SK-N-SH (cell line): ENCODE results near the gene TP53BP2. TPM values are rescaled to one million over a fixed set of nuclear protein-coding genes. Genes with fewer than 3 reads are reported as not detected.
A peak's percentile ranks its signal among the peaks of the same experiment; 100 is the strongest.

Experiments used
- CTCF ChIA-PET: fragments of 300-600, 350-600 bp; formaldehyde crosslinking; extraction: SDS; loops from one replicate; lab custom pipeline; 2021; lab: Yijun Ruan, JAX
- POLR2A ChIA-PET: fragments of 350-600 bp; sonication (Branson Sonifier 250); formaldehyde crosslinking; extraction: SDS; loops from one replicate; lab custom pipeline; 2020; ENCODE audit warnings: antibody characterized with exemption, inconsistent platforms; lab: Yijun Ruan, JAX
- DNase-seq: peaks from one replicate; pipeline ENCODE4 v3.0.0; 2012
- H2AFZ ChIP-seq: fragments of 200-600 bp; sonication (generic); 2 replicates; pipeline ENCODE4 v1.8.1; 2016; ENCODE audit warnings: antibody characterized with exemption, mild to moderate bottlenecking, low read depth
- H3F3A ChIP-seq: fragments of 200-600 bp; sonication (generic); replicated peaks from 2 replicates; pipeline ENCODE3; 2016; ENCODE audit warnings: antibody characterized with exemption, mild to moderate bottlenecking; ENCODE audit not compliant: insufficient read depth
- H3K27ac ChIP-seq, 2 experiments: fragments of 200-500 bp in 1 of 2; fragments of 200-600 bp in 1 of 2; sonication (Bioruptor generic) in 1 of 2; sonication (generic), shearing (Covaris generic) in 1 of 2; 2 replicates each; pipeline versions ENCODE4 v1.5.1 to v1.6.1; 2014 to 2016; ENCODE audit warnings: low read depth in 2 of 2, inconsistent platforms in 1 of 2, low read length in 1 of 2, mild to moderate bottlenecking in 1 of 2, mixed read lengths in 1 of 2
- H3K27me3 ChIP-seq: fragments of 200-600 bp; sonication (generic), shearing (Covaris generic); 2 replicates; pipeline ENCODE4 v1.6.1; 2016; ENCODE audit warnings: mixed run types; ENCODE audit not compliant: insufficient read depth
- H3K36me3 ChIP-seq, 2 experiments: fragments of 200-500 bp in 1 of 2; fragments of 200-600 bp in 1 of 2; sonication (Bioruptor generic) in 1 of 2; sonication (generic) in 1 of 2; replicated peaks in 1 of 2; 2 replicates each; pipeline versions ENCODE3 to v1.5.1; 2014 to 2016; ENCODE audit warnings: low read length in 1 of 2, mild to moderate bottlenecking in 1 of 2; ENCODE audit not compliant: insufficient read depth in 2 of 2, control insufficient read depth in 1 of 2
- H3K4me1 ChIP-seq, 2 experiments: fragments of 200-500 bp in 1 of 2; fragments of 200-600 bp in 1 of 2; sonication (Bioruptor generic) in 1 of 2; sonication (generic), shearing (Covaris generic) in 1 of 2; 2 replicates each; pipeline versions ENCODE4 v1.5.1 to v1.6.1; 2014 to 2016; ENCODE audit warnings: low read depth in 1 of 2, low read length in 1 of 2, mixed run types in 1 of 2; ENCODE audit not compliant: insufficient read depth in 2 of 2, control insufficient read depth in 1 of 2
- H3K4me2 ChIP-seq: fragments of 200-600 bp; sonication (generic), shearing (Covaris generic); 2 replicates; pipeline ENCODE4 v1.6.1; 2017; ENCODE audit warnings: mixed run types
- H3K4me3 ChIP-seq, 2 experiments: fragments of 200-500 bp in 1 of 2; fragments of 200-600 bp in 1 of 2; sonication (Bioruptor generic) in 1 of 2; sonication (generic), shearing (Covaris generic) in 1 of 2; 2 replicates each; pipeline versions ENCODE4 v1.5.1 to v1.8.1; 2014 to 2016; ENCODE audit warnings: low read depth in 2 of 2, inconsistent platforms in 1 of 2, low read length in 1 of 2, mild to moderate bottlenecking in 1 of 2, mixed read lengths in 1 of 2, moderate library complexity in 1 of 2
- H3K79me2 ChIP-seq: fragments of 200-600 bp; sonication (generic); 2 replicates; pipeline ENCODE4 v1.8.1; 2017; ENCODE audit warnings: mild to moderate bottlenecking; ENCODE audit not compliant: insufficient read depth
- H3K9ac ChIP-seq: fragments of 200-600 bp; sonication (generic); 2 replicates; pipeline ENCODE4 v1.6.1; 2017; ENCODE audit warnings: mixed run types
- H3K9me2 ChIP-seq: fragments of 200-600 bp; sonication (generic); 2 replicates; pipeline ENCODE4 v1.6.1; 2017; ENCODE audit warnings: mixed run types
- H3K9me3 ChIP-seq: fragments of 200-600 bp; sonication (generic); 2 replicates; pipeline ENCODE4 v1.6.1; 2017; ENCODE audit warnings: mixed run types, mild to moderate bottlenecking, moderate library complexity
- H4K20me1 ChIP-seq: fragments of 200-600 bp; sonication (generic); 2 replicates; pipeline ENCODE4 v1.6.1; 2017; ENCODE audit warnings: mild to moderate bottlenecking, mixed run types; ENCODE audit not compliant: insufficient read depth
- EP300 ChIP-seq, 2 experiments: IDR thresholded peaks; 2 replicates each; pipeline versions ENCODE4 v1.4.0 to v1.6.1; 2012; ENCODE audit warnings: borderline replicate concordance in 1 of 2, low read depth in 1 of 2, low read length in 1 of 2
- FOXJ3 ChIP-seq: sonication (generic); formaldehyde crosslinking; IDR thresholded peaks from 2 replicates; pipeline ENCODE4 v1.5.1; 2020; ENCODE audit warnings: mild to moderate bottlenecking, missing genetic modification reagents
- JUND ChIP-seq: IDR thresholded peaks from 2 replicates; pipeline ENCODE4 v1.4.0; 2012
- MEF2A ChIP-seq: IDR thresholded peaks from 2 replicates; pipeline ENCODE4 v1.4.0; 2012; ENCODE audit warnings: low read depth, borderline replicate concordance
- POLR2AphosphoS5 ChIP-seq: IDR thresholded peaks from 2 replicates; pipeline ENCODE4 v1.6.1; 2012; ENCODE audit warnings: low read depth, low read length
- RCOR1 ChIP-seq: fragments of 150-350 bp; IDR thresholded peaks from 2 replicates; pipeline ENCODE4 v1.6.1; 2017; ENCODE audit warnings: antibody characterized with exemption, low read length
- RFX5 ChIP-seq: IDR thresholded peaks from 2 replicates; pipeline ENCODE4 v1.6.1; 2012; ENCODE audit warnings: mild to moderate bottlenecking, improper control_type of control experiment, low read length
- RXRA ChIP-seq: IDR thresholded peaks from 2 replicates; pipeline ENCODE4 v1.4.0; 2012; ENCODE audit warnings: low read depth, mild to moderate bottlenecking, borderline replicate concordance
- SMC3 ChIP-seq: IDR thresholded peaks from 2 replicates; pipeline ENCODE4 v1.6.1; 2012; ENCODE audit warnings: low read depth, low read length, improper control_type of control experiment
- TEAD4 ChIP-seq: IDR thresholded peaks from 2 replicates; pipeline ENCODE4 v1.4.0; 2012; ENCODE audit warnings: mild to moderate bottlenecking, borderline replicate concordance; ENCODE audit not compliant: insufficient read depth
- USF2 ChIP-seq: fragments of 150-350 bp; IDR thresholded peaks from 2 replicates; pipeline ENCODE4 v1.6.1; 2017; ENCODE audit warnings: antibody characterized with exemption, low read length, low read depth, borderline replicate concordance
- WGBS: methylation state at CpG from one replicate; pipeline ENCODE4 v1.1.6; 2017; ENCODE audit warnings: low lambda C conversion rate; 5-methylcytosine and 5-hydroxymethylcytosine counted together
- polyA plus RNA-seq, 3 experiments: library from polyadenylated mRNA; depleted of rRNA; stranded (reverse); fragments of >200 nt; gene quantifications; 2 replicates each; pipeline ENCODE4 v1.2.3, GENCODE V29; 2012
- TF ChIP-seq, protein P1 (sequence below): IDR thresholded peaks from 2 replicates; pipeline ENCODE4 v1.4.0; 2012; ENCODE audit warnings: low read depth, borderline replicate concordance
- TF ChIP-seq, protein P2 (sequence below): fragments of 200-600 bp; sonication (generic); IDR thresholded peaks from 2 replicates; pipeline ENCODE4 v1.6.1; 2017; ENCODE audit warnings: antibody characterized with exemption, mild to moderate bottlenecking, moderate library complexity

Gene TP53BP2
- polyA plus RNA-seq, 1 of the 3 experiments (the other 2 are of a cell fraction) = 11.4 TPM

GRCh38 chr1:223784541-223784940, 61.2 kb downstream of the TP53BP2 start:
- Histone ChIP-seq H3K9me3 (no peaks in the 10 kb centered on the region), H3K79me2 (no peaks in the 10 kb centered on the region; the same call in 1 of the 2 replicates), H2AFZ (no peak overlapping the region), H3K27me3 (no peaks in the 10 kb centered on the region), H3K4me2 (no peak overlapping the region), H3K4me1 (peaks cover 0 to 8% of the 10 kb centered on the region in 2 experiments; a peak in 1 of 4 replicates), H4K20me1 (no peaks in the 10 kb centered on the region), H3K9me2 (no peaks in the 10 kb centered on the region), H3F3A (peaks cover 22% of the 10 kb centered on the region), H3K9ac (no peak overlapping the region), H3K27ac (no peak overlapping the region), H3K4me3 (no peak overlapping the region), H3K36me3 (peaks cover 43 to 54% of the 10 kb centered on the region in 2 experiments)
- TF ChIP-seq RFX5 (no peak), POLR2AphosphoS5 (no peak), SMC3 (no peak), USF2 (no peak), JUND (no peak), TEAD4 (no peak)
- TF ChIP-seq, protein P1, sequence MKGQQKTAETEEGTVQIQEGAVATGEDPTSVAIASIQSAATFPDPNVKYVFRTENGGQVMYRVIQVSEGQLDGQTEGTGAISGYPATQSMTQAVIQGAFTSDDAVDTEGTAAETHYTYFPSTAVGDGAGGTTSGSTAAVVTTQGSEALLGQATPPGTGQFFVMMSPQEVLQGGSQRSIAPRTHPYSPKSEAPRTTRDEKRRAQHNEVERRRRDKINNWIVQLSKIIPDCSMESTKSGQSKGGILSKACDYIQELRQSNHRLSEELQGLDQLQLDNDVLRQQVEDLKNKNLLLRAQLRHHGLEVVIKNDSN = no peak
- CTCF ChIA-PET = interaction anchor here (1.4 kb wide), 1 partner anchor 35 kb away, joined by 6 read pairs; no protein-coding TSS in a partner anchor
- WGBS = 97% methylated on average over 4 of the region's 4 CpGs
- no peak for DNase-seq
- POLR2A ChIA-PET = no interaction called here

- no peak overlapping the region for H2AFZ ChIP-seq
- no peaks in the 10 kb centered on the region for H3K9me2 ChIP-seq
- TF ChIP-seq, protein P2, sequence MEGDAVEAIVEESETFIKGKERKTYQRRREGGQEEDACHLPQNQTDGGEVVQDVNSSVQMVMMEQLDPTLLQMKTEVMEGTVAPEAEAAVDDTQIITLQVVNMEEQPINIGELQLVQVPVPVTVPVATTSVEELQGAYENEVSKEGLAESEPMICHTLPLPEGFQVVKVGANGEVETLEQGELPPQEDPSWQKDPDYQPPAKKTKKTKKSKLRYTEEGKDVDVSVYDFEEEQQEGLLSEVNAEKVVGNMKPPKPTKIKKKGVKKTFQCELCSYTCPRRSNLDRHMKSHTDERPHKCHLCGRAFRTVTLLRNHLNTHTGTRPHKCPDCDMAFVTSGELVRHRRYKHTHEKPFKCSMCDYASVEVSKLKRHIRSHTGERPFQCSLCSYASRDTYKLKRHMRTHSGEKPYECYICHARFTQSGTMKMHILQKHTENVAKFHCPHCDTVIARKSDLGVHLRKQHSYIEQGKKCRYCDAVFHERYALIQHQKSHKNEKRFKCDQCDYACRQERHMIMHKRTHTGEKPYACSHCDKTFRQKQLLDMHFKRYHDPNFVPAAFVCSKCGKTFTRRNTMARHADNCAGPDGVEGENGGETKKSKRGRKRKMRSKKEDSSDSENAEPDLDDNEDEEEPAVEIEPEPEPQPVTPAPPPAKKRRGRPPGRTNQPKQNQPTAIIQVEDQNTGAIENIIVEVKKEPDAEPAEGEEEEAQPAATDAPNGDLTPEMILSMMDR = no peak
- TF ChIP-seq EP300 (IDR thresholded peaks at IDR 0.05; ENCODE audit: borderline replicate concordance in 1 of 2, low read depth in 1 of 2, low read length in 1 of 2) = 0 out of 4 replicates have a peak, but pooled peaks of 1 of the 2 experiments have one; percentile 14
- TF ChIP-seq RCOR1 = peak; percentile 12; the same call in 1 of the 2 replicates
- no peak for TF ChIP-seq FOXJ3 (CRISPR knock-in tag)
- TF ChIP-seq MEF2A = no peak
- no peak for TF ChIP-seq POLR2AphosphoS5
- TF ChIP-seq RXRA = no peak
- H3K79me2 ChIP-seq = no peaks in the 10 kb centered on the region; the same call in 1 of the 2 replicates
- no peak for DNase-seq
- H3K9me3 ChIP-seq = no peaks in the 10 kb centered on the region
- H3K4me1 ChIP-seq = peaks cover 0 to 8% of the 10 kb centered on the region in 2 experiments; a peak in 1 of 4 replicates
- no peaks in the 10 kb centered on the region for H4K20me1 ChIP-seq
- peaks cover 28% of the 10 kb centered on the region for H3F3A ChIP-seq
- no peak overlapping the region for H3K4me2 ChIP-seq
- ChIA-PET CTCF (interaction anchor here (0.8 to 1.4 kb wide), 2 partner anchors 34 to 72 kb away, joined by 4 to 6 read pairs; partner anchors contain the start of gene CAPN2), POLR2A (interaction anchor here (0.7 kb wide), 1 partner anchor 987 kb away, joined by 3 read pairs; no protein-coding TSS in a partner anchor)
- H3K4me3 ChIP-seq = no peak overlapping the region
- H3K27me3 ChIP-seq = no peaks in the 10 kb centered on the region
- peak overlapping the region in 1 of 2 experiments; percentile 45; a peak in 2 of 4 replicates for H3K27ac ChIP-seq
- H3K9ac ChIP-seq = no peak overlapping the region
- H3K36me3 ChIP-seq = peaks cover 48 to 56% of the 10 kb centered on the region in 2 experiments
- WGBS = 70% methylated on average over 1 of the region's 1 CpG
Observed at GRCh38 chr1:223783676-223784075, 62.1 kb downstream of the TP53BP2 start.
